KMS-11 (cell line): ENCODE measurements around the gene ST8SIA6.
A peak's percentile ranks its signal among the peaks of the same experiment; 100 is the strongest.

Experiments
- H2AFZ ChIP-seq: fragments of 200-600 bp; sonication (generic); 2 replicates; pipeline ENCODE4 v1.6.1; 2016; ENCODE audit warnings: antibody characterized with exemption, mixed run types, low read depth
- H3K27ac ChIP-seq: fragments of 200-600 bp; sonication (generic); 2 replicates; pipeline ENCODE4 v1.6.1; 2016; ENCODE audit warnings: mild to moderate bottlenecking, mixed run types
- H3K27me3 ChIP-seq: fragments of 200-600 bp; sonication (generic); 2 replicates; pipeline ENCODE4 v1.6.1; 2017; ENCODE audit warnings: mild to moderate bottlenecking, low read depth, mixed run types, moderate library complexity; ENCODE audit not compliant: insufficient read depth
- H3K36me3 ChIP-seq: fragments of 200-600 bp; sonication (generic); 2 replicates; pipeline ENCODE4 v1.6.1; 2017; ENCODE audit warnings: mild to moderate bottlenecking, mixed run types; ENCODE audit not compliant: insufficient read depth
- H3K4me1 ChIP-seq: fragments of 200-600 bp; sonication (generic); 2 replicates; pipeline ENCODE4 v1.6.1; 2016; ENCODE audit warnings: mild to moderate bottlenecking, low read depth, mixed run types; ENCODE audit not compliant: poor library complexity, severe bottlenecking
- H3K4me2 ChIP-seq: fragments of 200-600 bp; sonication (generic); 2 replicates; pipeline ENCODE4 v1.7.0; 2016; ENCODE audit warnings: mild to moderate bottlenecking, mixed run types
- H3K4me3 ChIP-seq: fragments of 200-600 bp; sonication (generic); IDR thresholded peaks from 2 replicates; pipeline ENCODE4 v1.6.1; 2017; ENCODE audit warnings: low read depth, low read length, mixed read lengths; ENCODE audit not compliant: insufficient read depth
- H3K79me2 ChIP-seq: fragments of 200-600 bp; sonication (generic); 2 replicates; pipeline ENCODE4 v1.6.1; 2016; ENCODE audit warnings: low read depth, mixed run types; ENCODE audit not compliant: insufficient read depth
- H3K9ac ChIP-seq: fragments of 200-600 bp; sonication (generic); 2 replicates; pipeline ENCODE4 v1.6.1; 2016; ENCODE audit warnings: mild to moderate bottlenecking, mixed run types
- H4K20me1 ChIP-seq: fragments of 200-600 bp; sonication (generic); 2 replicates; pipeline ENCODE4 v1.6.1; 2016; ENCODE audit warnings: mild to moderate bottlenecking, mixed run types; ENCODE audit not compliant: insufficient read depth
- TF ChIP-seq, protein P1 (sequence below): fragments of 200-600 bp; sonication (generic); conservative IDR thresholded peaks from 2 replicates; pipeline ENCODE4 v1.6.1; 2017; ENCODE audit warnings: low read depth, mild to moderate bottlenecking, antibody characterized with exemption, low read length, moderate library complexity, mixed read lengths

Gene ST8SIA6

DNA sequence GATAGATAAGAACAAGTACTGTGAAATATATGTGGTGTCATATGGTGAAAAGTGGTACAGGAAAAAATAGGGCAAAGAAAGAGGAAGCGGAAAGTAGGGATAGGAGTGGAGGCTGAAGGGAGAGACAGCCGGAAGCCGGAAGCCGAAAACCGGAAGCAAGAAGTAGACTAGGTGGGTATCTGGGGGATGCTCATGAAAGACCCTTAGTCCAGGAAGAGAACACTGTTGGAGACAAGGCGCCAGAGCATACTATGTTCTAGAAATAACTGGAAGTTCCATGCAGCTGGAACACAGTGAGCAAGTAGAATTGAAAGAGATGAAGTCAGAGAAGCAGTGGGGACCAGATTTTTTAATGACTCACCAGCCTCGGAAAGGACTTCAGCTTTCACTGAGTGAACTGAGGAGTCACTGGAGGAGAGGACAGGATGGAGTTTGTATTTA, 22.5 kb downstream of the ST8SIA6 start:
- no peaks in the 10 kb centered on the region for H3K4me1 ChIP-seq
- H3K79me2 ChIP-seq: no peaks in the 10 kb centered on the region
- H3K9ac ChIP-seq: no peak overlapping the region
- no peak overlapping the region for H3K27ac ChIP-seq
- H3K4me2 ChIP-seq: no peak overlapping the region
- H3K27me3 ChIP-seq: no peaks in the 10 kb centered on the region
- no peaks in the 10 kb centered on the region for H3K36me3 ChIP-seq
- TF ChIP-seq, protein P1, sequence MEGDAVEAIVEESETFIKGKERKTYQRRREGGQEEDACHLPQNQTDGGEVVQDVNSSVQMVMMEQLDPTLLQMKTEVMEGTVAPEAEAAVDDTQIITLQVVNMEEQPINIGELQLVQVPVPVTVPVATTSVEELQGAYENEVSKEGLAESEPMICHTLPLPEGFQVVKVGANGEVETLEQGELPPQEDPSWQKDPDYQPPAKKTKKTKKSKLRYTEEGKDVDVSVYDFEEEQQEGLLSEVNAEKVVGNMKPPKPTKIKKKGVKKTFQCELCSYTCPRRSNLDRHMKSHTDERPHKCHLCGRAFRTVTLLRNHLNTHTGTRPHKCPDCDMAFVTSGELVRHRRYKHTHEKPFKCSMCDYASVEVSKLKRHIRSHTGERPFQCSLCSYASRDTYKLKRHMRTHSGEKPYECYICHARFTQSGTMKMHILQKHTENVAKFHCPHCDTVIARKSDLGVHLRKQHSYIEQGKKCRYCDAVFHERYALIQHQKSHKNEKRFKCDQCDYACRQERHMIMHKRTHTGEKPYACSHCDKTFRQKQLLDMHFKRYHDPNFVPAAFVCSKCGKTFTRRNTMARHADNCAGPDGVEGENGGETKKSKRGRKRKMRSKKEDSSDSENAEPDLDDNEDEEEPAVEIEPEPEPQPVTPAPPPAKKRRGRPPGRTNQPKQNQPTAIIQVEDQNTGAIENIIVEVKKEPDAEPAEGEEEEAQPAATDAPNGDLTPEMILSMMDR: no peak
- no peaks in the 10 kb centered on the region for H4K20me1 ChIP-seq
- H3K4me3 ChIP-seq: no peak overlapping the region
- no peak overlapping the region for H2AFZ ChIP-seq

- Histone ChIP-seq H3K36me3 (no peaks in the 10 kb centered on the region), H4K20me1 (no peaks in the 10 kb centered on the region), H3K9ac (no peak overlapping the region), H3K27ac (no peak overlapping the region), H3K27me3 (no peaks in the 10 kb centered on the region), H3K4me3 (no peak overlapping the region), H2AFZ (no peak overlapping the region), H3K4me1 (no peaks in the 10 kb centered on the region), H3K4me2 (no peak overlapping the region), H3K79me2 (no peaks in the 10 kb centered on the region)
- TF ChIP-seq, protein P1: peak; percentile 85
These were observed 23.6 kb downstream of the ST8SIA6 start for GRCh38 chr10:17430647-17431355.

DNA sequence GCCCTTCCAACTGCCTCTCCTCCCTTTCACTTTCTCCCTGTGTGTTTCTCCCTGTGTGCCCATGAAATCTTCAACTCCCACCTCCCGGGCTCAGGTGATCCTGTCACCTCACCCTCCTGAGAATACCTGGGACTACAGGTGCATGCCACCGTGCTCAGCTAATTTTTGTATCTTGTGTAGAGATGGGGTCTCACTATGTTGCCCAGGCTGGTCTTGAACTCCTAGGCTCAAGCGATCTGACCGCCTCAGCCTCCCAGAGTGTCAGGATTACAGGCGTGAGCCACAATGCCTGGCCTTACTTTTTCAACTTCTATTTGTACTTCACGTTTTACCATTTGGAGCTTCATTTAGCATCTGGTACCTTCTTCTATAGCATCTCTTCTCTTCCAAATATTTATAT, 24.9 kb downstream of the ST8SIA6 start:
- H3K27me3 ChIP-seq: no peaks in the 10 kb centered on the region
- H3K4me1 ChIP-seq: no peaks in the 10 kb centered on the region
- TF ChIP-seq, protein P1: no peak
- no peak overlapping the region for H3K9ac ChIP-seq
- no peak overlapping the region for H3K4me2 ChIP-seq
- no peak overlapping the region for H3K27ac ChIP-seq
- H4K20me1 ChIP-seq: no peaks in the 10 kb centered on the region
- no peaks in the 10 kb centered on the region for H3K79me2 ChIP-seq
- no peaks in the 10 kb centered on the region for H3K36me3 ChIP-seq
- no peak overlapping the region for H2AFZ ChIP-seq
- no peak overlapping the region for H3K4me3 ChIP-seq

GRCh38 chr10:17428351-17429097, 25.9 kb downstream of the ST8SIA6 start:
- H2AFZ ChIP-seq: no peak overlapping the region
- no peaks in the 10 kb centered on the region for H4K20me1 ChIP-seq
- H3K79me2 ChIP-seq: no peaks in the 10 kb centered on the region
- no peak overlapping the region for H3K4me3 ChIP-seq
- H3K4me1 ChIP-seq: no peaks in the 10 kb centered on the region
- TF ChIP-seq, protein P1: no peak
- no peak overlapping the region for H3K9ac ChIP-seq
- no peaks in the 10 kb centered on the region for H3K36me3 ChIP-seq
- no peak overlapping the region for H3K27ac ChIP-seq
- H3K4me2 ChIP-seq: no peak overlapping the region
- H3K27me3 ChIP-seq: no peaks in the 10 kb centered on the region
